ENCODE data around the gene AK4.
A peak's percentile ranks its signal among the peaks of the same experiment; 100 is the strongest.
"Not testable (repeated sequence)": the region's sequence is repeated elsewhere in the genome, so short reads cannot be mapped to it uniquely, and the experiment has no call there.

AK4 gene

DNA sequence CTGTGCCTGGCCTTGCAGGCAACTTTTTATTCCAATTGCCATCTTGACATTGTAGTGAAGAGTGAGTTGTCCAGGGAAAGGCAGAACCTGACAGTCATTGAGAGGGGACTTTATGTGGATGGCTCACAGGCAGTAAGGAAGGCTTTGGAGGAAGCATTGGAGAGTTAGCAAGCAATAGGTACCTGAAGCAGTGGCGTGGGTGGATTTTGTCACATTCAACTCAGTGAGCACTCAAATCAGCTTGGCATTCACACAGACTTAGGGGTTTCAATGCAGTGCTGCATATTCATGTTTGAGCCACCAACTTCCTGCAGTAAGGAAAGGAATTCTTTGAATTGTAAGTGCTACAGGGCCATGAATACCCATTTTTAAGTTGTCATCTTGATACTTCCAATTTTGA lies 69.0 kb downstream of the AK4 start:
- DNase-seq = no peak

DNA sequence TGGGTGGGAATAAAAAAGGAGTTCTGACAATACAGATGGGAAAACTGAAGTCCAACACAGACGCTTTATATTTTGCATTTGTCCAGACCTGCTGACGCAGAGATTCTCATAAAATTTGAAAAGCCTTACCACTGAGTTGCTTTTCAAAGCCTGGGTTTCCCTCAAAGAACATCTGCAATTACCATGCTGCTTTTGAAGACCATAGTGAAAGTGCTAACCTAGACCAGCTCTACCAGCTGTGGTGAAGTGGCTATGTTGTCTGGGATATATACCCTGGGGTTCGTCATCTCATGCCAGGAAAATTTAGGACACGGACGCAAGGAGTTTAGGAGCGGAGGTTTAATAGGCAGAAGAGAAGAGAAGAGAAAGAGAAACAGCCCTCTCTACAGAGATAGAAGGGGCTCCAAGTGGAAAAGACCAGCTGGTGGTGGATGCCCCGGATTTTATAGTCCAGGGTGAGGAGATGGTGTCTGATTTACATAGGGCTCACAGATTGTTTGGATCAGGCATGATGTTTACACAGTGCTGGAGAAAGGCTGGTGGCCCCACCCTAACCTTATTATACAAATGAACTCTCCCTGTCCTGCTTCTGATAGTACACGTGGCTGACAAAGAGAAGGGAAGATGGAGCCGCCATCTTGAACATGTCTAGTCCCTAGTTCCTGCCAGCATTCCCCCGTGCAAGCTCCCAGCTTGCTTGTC lies 73.8 kb downstream of the AK4 start:
- DNase-seq = no peak

DNA sequence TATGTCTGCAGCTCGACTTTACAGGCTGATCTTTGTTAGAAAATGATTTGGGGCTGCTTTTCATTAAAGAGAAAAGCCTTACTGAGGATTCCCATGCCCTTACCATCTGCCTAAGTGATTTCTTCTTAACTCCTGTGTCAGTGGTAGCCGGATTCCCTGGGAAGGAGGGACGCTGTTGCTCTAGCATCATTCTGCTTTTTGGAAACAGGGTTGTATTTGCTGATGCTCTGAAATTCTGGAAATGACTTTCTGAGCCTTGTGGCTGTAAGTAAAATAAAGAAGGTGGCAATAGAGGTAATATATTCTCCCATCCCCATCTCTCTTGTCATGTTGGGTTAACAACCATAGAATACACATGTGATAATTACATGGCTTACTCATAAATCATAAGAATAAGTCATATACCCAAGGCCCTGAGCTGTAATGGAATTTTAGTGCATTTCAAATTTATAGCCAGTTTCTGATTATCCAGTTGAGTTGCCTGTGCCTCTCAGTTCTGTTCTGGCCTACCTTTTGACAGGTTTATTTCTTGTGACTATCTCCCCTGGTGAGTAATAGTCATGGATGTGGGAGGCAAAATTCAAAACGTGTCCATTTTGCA lies 74.4 kb downstream of the AK4 start:
- DNase-seq = no peak

DNA sequence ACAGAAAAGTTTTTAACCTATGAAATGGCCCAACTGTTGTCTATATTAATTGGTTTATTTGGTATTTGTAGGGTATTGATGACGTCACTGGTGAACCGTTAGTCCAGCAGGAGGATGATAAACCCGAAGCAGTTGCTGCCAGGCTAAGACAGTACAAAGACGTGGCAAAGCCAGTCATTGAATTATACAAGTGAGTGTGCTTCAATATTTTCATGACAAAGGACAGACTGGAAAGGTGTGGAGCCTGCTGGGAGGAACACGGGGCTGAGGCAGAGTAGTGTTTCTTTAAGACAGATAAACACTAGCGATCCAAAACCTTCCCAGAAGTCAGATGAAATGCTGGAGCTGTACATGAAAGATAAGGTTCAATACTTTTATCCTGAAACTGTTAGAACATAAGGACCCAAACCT lies 76.7 kb downstream of the AK4 start:
- DNase-seq = no peak

DNA sequence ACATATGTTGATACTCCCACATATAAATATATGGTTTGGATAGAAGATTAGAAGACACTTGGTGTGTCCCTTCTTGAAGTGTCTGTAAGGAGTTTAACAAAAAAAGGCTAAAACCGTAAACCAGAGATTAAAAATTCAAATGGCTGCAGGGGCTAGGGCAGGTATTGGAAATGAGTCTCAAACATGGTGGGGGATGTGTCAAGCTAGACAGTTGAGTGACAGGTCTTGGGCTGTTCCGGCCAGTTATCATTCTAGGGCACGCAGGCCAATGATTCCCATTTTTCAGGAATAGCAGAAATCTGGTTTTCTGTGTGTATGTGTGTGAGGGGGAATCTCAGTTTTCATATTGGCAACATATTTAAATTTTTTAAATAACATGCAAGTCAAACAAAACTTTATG lies 77.2 kb downstream of the AK4 start:
- DNase-seq = no peak

DNA sequence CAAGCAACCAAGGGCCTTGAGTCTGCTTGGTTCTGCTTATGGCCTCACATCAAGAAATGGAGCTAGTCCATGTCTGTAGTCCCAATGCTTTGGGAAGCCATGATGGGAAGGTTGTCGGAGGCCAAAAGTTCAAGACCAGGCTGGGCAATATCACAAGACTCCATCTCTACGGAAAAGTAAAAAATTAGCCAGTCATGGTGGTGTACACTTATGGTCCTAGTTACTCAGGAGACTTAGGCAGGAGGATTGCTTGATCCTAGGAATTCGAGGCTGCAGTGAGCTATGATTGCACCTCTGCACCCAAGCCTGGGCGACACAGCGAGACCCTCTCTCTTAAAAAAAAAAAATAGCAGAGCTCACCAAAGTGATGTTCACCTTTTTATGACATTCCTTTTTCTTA lies 81.2 kb downstream of the AK4 start:
- no peak for DNase-seq

DNA sequence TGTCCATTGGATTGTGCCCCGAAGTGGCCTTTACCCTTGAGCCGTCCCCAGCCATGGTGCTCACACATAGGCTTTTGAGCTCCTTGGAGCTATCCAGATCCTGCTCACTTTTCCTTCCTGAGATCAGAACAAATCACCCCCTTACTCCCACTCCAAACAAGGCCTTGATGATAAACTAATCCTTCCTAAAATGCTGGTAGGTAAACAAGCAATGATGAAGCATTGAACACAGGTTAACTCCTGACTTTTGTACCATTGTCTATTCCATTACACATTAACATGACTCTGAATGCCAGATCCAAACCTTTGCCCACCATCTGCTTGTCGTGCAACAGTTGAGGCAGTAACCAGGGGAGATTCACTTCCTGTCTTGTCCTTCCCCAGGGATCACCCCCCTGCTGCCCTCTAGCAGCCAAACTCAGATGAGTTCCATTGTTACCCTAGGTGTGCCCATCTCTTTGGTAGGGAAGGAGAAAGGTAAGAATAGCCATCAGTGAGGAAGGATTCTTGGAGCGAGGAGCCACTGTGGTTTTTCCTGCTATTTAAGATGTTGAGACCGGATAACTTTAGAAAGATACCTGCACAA lies 81.8 kb downstream of the AK4 start:
- no peak for DNase-seq

DNA sequence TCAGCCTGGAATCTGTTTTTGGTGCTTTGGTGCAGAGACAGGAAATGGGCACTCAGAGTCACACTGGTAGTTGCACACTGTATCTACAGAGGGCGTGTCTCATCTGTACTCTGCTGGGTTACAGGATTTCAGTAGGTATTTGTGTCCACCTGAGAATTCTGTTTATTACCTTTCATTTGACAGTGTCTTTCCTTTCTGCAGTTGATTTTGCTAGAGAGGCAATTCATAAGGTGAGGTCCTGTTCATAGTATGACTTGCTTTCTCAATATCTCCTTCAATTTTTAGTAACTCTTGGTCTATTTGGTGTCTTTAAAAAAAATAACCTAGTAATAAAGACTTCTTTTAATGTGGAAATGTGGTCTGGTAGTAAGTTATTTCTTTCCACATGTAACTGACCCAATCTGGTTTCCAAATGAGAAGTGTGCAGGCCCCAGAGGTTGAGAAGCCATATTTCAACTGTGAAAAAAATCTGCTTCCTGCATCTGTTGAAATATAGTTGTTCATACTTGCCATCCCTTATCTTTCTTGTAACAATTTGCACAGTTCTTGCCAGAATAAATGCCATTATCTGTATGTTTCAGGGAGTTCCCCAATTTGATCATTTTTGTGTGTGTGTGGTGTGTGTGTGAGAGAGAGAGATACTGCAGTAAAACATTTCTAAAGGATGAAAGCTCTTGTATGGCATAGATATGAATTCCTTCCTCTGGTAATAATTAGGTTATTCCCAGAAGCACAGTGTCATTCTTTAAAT lies 82.9 kb downstream of the AK4 start:
- DNase-seq = no peak

DNA sequence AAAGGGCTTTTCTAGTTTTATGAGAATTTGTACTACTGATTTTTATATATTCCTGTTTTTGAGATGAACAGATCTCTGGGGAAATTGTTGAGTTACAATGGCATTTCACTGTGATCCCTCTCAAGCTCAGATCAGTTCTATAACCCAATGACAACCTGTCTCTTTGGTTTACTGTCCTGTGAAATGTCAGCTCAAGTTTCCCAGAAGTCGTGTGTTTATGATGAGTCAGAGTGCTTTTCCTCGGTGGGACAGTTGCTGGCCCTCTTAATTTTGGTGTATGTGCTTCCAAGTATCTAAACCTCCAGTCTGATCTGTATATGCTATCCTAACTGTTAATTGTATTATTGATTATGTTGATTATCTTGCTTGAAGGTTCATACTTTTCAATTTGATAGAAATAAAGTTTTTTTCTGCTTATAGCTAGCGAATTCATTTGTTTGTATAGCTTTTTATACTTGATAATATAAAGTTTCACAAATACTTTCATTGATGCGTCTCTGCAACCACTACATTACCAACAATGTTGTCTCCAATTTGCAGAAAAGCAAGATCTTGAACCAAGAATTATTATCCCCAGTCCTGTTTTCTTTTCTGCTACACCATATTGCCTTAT lies 83.8 kb downstream of the AK4 start:
- no peak for DNase-seq

DNA sequence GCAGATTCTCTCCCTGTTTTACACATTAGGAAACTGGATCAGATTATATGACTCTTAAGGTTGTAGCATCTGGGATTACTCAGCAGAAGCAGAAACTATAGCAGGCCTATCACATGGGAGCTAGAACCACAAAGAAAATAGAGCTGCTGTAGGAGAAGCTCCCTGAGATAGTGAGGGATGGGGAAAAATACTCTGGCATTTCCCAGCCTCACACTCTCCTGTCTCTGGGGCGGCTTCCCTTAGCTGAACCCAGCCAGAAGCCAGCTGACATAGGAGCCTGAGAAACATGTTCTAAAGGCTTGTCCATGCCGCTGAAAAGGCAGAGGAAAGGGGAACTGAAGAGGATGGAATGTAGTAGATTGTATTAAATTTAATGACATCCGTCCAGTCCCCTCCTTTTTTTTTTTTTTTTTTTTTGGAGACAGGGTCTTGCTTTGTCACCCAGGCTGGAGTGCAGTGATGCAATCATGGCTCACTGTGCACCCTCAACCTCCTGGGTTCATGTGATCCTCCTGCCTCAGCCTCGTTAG lies 84.5 kb downstream of the AK4 start:
- DNase-seq = no peak

DNA sequence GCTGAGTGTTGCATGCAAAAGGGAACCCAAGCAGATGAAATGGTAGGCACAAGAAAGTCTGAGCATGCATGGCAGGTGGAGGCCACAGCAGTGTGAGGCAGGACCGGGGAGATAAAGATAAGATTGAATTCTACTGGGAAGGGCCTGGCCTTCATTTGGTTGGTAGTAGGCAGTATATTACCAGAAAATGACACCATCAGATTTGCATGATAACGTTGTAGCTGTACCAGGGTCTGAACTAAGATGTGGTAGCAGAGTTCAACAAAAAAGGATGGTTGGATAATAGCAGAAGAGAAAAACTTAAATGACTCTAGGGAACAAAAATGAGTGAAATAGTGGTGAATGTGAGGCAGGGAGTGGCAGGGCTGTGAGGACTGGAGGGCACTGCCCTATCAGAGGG lies 85.8 kb downstream of the AK4 start:
- DNase-seq = no peak

DNA sequence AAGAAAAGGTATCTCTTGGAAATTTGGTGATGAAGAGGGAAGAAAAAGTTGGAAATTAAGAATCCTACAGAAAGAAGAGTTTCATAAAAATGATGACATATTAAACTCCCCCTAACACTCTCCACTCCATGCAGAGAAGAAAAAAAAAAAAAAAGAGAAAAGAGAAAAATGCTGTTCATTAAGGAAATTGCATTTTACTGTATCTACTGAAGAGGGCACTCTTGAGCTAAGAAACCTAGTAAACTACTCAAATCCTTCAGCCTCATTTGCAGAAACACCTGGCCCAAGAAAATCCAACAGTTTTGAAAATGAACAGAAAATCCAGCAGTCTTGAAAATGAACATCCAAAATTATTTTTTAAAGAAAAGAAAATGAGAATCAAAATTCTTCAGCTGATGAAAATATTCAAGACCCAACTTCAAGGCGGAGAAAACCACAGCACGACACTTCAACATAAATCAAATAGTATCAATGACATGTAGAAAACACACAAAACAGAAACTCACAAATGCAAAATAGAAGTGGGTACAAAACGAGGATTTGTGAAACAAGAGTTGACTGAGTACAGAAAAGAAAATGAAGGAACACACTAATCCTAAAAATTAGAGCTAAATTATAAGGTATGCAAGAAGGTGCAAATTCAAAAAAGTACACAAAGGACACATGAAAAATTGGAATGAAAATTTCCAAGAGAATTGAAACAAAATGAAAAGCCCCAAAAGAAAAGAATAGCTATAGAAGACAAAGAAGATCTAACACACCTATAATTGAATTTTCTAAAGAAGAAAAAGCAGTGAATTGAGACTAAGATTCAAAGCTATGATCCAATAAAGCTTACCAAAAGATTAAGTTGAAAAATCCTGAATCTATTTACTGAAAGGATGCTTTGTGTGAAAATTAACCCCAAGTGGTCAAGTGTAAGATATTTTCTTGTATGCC lies 88.1 kb downstream of the AK4 start:
- DNase-seq = peak; percentile 62

DNA sequence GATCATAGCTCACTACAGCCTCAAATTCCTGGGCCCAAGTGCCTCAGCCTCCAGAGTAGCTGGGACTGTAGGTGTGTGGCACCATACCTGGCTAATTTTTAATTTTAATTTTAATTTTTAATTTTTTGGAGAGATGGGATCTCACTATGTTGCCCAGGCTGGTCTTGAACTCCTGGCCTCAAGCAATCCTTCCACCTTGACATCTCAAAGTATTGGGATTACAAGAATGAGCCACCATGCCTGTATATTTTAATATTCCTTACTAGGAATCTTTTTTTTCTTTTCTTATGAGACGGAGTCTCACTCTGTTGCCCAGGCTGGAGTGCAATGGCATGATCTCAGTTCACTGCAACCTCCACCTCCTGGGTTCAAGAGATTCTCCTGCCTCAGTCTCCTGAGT lies 89.1 kb downstream of the AK4 start:
- not testable (repeated sequence) for DNase-seq

DNA sequence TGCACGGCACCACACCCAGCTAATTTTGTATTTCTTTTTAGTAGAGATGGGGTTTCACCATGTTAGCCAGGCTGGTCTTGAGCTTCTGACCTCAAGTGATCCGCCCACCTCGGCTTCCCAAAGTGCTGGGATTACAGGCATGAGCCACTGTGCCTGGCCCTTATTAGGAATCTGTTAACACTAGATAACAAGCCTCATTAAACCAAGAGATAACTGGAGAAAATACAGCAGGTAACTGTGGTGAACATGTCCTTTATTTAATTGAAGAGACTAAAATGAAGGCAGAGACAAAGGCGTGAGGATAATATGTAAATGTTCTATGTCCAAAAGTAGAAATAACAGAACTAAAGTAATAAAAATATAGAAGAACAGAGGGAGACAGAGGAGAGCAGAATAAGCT lies 89.5 kb downstream of the AK4 start:
- no peak for DNase-seq

DNA sequence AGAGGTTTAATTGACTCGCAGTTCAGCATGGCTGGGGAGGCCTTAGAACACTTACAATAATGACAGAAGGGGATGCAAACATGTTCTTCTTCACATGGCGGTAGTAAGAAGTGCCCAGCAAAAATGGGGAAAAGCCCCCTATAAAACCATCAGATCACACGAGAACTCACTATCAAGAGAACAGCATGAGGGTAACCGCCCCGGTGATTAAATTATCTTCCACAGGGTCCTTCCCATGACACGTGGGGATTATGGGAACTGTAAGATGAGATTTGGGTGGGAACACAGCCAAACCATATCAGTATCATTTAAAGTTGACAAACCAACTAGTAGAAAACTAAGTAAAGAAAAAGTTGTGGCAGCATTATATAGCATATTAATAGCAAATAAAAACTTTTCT lies 90.0 kb downstream of the AK4 start:
- DNase-seq = no peak

DNA sequence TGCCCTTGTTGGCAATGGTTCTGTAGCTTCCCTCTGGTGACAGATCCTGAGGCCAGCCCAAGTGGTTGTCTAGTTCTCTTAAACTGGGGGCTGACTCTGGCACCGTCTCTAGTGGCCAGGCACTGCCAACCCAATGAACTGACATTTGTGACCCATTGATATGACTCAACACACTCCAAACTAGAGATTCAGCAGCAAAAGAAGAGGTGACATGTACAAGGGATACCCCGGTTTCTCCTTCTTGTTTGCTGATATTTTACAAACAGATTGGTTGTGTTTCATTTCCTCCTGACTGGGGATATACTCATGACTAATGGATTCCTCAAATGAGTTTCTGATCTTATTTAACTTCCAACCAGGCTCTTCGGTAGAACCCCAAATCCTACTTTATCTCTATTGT lies 95.5 kb downstream of the AK4 start:
- DNase-seq = no peak

DNA sequence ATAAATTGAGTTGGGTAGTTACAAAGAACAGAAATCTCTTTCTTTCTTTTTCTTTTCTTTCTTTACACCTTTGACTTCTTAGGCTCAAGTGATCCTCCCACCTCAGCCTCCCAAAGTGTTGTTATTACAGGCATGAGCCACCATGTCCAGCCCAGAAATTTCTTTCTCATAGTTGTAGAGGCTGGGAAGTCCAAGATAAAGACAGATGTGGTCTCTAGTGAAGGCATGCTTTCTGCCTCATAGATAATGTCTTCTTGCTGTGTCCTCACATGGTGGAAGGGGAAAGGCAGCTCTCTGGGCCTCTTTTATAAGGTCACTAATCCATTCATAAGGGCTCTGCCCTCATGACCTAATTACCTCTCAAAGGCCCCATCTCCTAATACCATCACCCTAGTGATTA lies 97.3 kb downstream of the AK4 start:
- DNase-seq = no peak

DNA sequence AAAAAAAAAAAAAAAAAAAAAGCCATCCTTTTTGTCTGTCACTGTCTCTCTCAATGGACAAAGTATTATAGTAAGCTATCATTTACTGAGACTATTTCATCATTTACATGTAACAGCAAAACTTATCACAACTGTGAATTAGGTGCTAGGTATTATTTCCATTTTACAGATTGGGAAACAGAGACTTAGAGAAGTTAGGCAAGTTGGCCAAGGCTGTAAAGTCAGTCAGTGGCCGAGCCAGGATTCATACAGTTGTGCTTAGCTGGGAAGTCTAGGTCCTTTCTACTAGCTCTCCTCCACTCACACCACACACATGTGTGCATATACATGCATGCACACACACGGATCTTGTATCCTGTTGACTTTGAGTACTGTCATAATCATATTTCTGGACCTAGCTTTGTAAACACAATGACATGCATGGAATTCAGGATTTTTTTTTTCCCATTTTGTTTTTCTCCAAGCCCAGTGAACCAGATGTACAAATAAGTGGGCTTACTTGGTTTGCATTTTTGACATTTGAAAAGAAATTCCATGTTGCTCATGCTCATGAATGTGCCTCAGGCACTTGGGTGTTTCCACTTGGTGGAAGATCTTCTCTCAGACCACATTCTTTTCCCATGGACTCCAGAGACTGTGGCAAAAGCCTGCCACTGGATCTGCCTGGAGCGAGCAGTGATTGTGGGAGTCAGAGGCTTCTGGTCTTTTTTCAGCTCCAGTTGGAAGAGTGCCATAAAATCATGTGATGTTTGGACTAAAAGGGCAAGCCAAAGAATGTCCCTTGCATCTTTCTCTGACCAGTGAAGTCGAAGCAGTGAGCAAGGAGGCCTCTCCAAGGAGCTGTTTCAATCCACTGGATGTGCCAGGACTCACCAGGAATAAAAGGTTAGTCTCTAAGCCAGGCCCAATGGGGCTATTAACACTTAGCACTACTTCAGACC lies 99.7 kb downstream of the AK4 start:
- peak; percentile 100 for DNase-seq

DNA sequence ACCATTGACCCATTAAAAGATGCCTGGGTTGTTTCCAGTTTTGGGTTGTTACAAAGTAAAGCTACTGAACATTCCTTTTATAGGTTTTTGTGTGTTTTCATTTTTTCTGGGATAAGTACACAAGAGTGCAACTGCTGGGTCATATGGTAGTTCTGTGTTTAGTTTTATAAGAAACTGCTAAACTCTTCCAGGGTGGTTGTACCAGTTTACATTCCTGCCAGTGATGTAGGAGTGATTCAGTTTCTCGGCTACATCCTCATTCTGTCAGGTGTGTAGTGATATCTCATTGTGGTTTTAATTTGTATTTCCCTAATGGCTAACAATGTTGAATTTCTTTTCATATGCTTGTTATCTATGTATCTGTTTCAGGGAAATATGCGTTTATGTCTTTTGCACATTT lies 102.8 kb downstream of the AK4 start:
- no peak for DNase-seq

DNA sequence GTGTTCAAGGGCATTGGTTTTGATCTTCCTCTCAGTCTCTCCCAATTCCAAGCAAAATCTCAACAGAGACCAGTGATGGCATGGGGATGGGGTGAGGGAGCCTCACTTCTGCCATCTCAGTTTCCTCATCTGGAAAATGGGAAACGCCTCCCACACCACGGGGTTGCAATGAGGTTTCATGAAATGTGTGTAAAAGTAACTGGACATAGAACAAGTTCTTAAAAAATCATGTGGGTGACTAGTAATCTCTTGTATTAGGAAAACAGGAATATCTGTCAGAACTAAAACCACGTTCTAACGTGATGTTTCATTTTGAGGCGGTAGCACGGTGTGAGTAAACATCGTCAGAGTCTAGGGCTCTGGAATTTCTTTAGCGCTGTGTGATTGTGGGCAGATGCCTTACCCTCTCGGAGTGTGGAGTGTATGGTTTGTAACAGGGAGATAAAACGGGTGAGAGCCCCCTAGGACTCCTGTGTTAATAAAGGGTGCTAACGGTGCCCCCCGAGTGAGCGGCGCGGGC lies 105.9 kb downstream of the AK4 start:
- no peak for DNase-seq
